OCI-LY7 (cell line): ENCODE measurements around the gene DOCK1. TPM values are rescaled to one million over a fixed set of nuclear protein-coding genes. Genes with fewer than 3 reads are reported as not detected.
"Not testable (repeated sequence)": the region's sequence is repeated elsewhere in the genome, so short reads cannot be mapped to it uniquely, and the experiment has no call there.

ENCODE experiments used
- BruUV-seq: library from RNA; stranded (reverse); fragments of 400-500 nt; replicated peaks from 2 replicates; lab custom pipeline; 2021; lab: Mats Ljungman, UMichigan
- CTCF ChIA-PET: fragments of 300-600 bp; sonication (Branson Sonifier 250); formaldehyde crosslinking; loops from one replicate; lab custom pipeline; 2022; ENCODE audit warnings: antibody characterized with exemption; ENCODE audit not compliant: unreplicated experiment; lab: Charles Lee
- POLR2A ChIA-PET: fragments of 300-600 bp; sonication (Branson Sonifier 250); formaldehyde crosslinking; loops from one replicate; lab custom pipeline; 2022; ENCODE audit warnings: antibody characterized with exemption; lab: Charles Lee
- DNase-seq: peaks from one replicate; pipeline ENCODE4 v3.0.0-alpha.2; 2015; ENCODE audit warnings: low spot score
- H2AFZ ChIP-seq: fragments of 200-600 bp; sonication (generic), shearing (Covaris generic); 2 replicates; pipeline ENCODE4 v1.6.1; 2014; ENCODE audit warnings: mild to moderate bottlenecking, antibody characterized with exemption, low read length, moderate library complexity
- H3K27ac ChIP-seq: fragments of 200-600 bp; sonication (generic); 2 replicates; pipeline ENCODE4 v1.5.1; 2014; ENCODE audit warnings: mixed run types, low read depth, mild to moderate bottlenecking, moderate library complexity, low read length, inconsistent platforms; ENCODE audit not compliant: poor library complexity, severe bottlenecking
- H3K36me3 ChIP-seq: fragments of 200-600 bp; sonication (generic); 2 replicates; pipeline ENCODE4 v1.6.1; 2014; ENCODE audit warnings: mild to moderate bottlenecking, antibody characterized with exemption, low read length, moderate library complexity, mixed read lengths; ENCODE audit not compliant: insufficient read depth
- H3K4me1 ChIP-seq: fragments of 200-600 bp; sonication (generic); 2 replicates; pipeline ENCODE4 v1.5.1; 2014; ENCODE audit warnings: mild to moderate bottlenecking, low read length; ENCODE audit not compliant: insufficient read depth, poor library complexity, severe bottlenecking
- H3K4me2 ChIP-seq: fragments of 200-600 bp; sonication (generic); 2 replicates; pipeline ENCODE4 v1.6.1; 2014; ENCODE audit warnings: mild to moderate bottlenecking, low read length
- H3K4me3 ChIP-seq: fragments of 200-600 bp; sonication (generic); 2 replicates; pipeline ENCODE4 v1.5.1; 2014; ENCODE audit warnings: mild to moderate bottlenecking, low read depth, low read length; ENCODE audit not compliant: poor library complexity, severe bottlenecking
- H3K79me2 ChIP-seq: fragments of 200-600 bp; sonication (generic); 2 replicates; pipeline ENCODE4 v1.6.1; 2016; ENCODE audit warnings: low read depth, mild to moderate bottlenecking, low read length, moderate library complexity, mixed read lengths; ENCODE audit not compliant: insufficient read depth
- H3K9me2 ChIP-seq: fragments of 200-600 bp; sonication (generic); 2 replicates; pipeline ENCODE4 v1.6.1; 2016; ENCODE audit warnings: mild to moderate bottlenecking, low read length, mixed read lengths; ENCODE audit not compliant: insufficient read depth
- H3K9me3 ChIP-seq: fragments of 200-600 bp; sonication (generic); 2 replicates; pipeline ENCODE4 v1.6.1; 2014; ENCODE audit warnings: mild to moderate bottlenecking, mixed run types, low read length, mixed read lengths
- H4K20me1 ChIP-seq: fragments of 200-600 bp; sonication (generic); 2 replicates; pipeline ENCODE4 v1.6.1; 2014; ENCODE audit warnings: mild to moderate bottlenecking, antibody characterized with exemption, low read length, moderate library complexity, mixed read lengths; ENCODE audit not compliant: insufficient read depth
- EZH2phosphoT487 ChIP-seq: fragments of 200-600 bp; sonication (generic); IDR thresholded peaks from 2 replicates; pipeline ENCODE4 v1.6.1; 2018; ENCODE audit warnings: low read depth, borderline replicate concordance, mild to moderate bottlenecking, mixed run types, antibody characterized with exemption, low read length, moderate library complexity, mixed read lengths
- intact Hi-C: fragments of 100-400 bp; cut with micrococcal nuclease; formaldehyde crosslinking; loops from one replicate; pipeline ENCODE4 v1.10.0; 2022; ENCODE audit not compliant: unreplicated experiment
- total RNA-seq, 2 experiments: library from RNA; depleted of rRNA in 1 of 2; stranded (reverse); fragments of >200 nt in 1 of 2; shearing (Covaris generic) in 1 of 2; gene quantifications; 2 replicates each; pipeline ENCODE4 v1.2.3, GENCODE V29; 2014 to 2022
- TF ChIP-seq, protein P1 (sequence below): fragments of 200-600 bp; sonication (generic); conservative IDR thresholded peaks from 2 replicates; pipeline ENCODE4 v1.5.1; 2014; ENCODE audit warnings: mild to moderate bottlenecking, antibody characterized with exemption, low read length, moderate library complexity, mixed read lengths

DOCK1 gene
- total RNA-seq, 2 experiments from 2014 or later: not detected

DNA sequence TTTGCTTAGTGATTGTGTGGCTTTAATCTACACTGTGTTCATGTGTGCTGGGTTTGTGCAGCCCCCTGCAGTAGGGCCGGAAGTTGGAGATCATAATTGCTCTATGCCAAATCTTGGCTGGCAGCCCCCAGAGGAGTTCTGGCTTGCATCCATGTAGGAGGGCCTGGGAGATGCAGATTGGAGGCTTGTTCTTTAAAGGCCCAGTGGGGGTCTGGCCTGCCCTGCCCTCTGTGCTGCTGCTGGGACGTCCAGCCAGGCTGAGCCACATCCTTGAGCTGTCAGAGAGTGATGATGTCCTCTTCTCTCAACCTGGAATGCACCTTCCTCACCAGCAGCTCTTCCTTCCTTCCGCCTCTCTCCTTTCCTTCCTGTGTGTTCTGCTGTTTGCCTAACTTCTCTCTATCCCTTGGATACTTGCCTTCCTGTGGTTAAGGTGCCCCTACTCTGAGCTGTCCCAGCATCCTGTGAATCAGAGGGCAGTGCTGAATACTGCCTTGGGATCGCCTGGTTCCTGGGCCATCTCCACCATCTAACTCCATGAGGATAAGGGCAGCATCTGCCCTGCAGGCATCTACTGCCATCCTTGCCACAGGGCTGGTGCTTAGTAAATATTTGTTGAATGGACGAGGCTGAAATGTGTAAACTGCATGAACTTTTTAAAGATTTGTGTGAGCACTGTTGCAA lies 30.2 kb downstream of the DOCK1 start:
- Histone ChIP-seq H3K4me3 (no peak overlapping the region), H3K4me1 (no peaks in the 10 kb centered on the region), H3K36me3 (no peaks in the 10 kb centered on the region), H3K27ac (no peak overlapping the region), H2AFZ (no peak overlapping the region), H4K20me1 (no peaks in the 10 kb centered on the region), H3K9me2 (no peaks in the 10 kb centered on the region), H3K4me2 (no peak overlapping the region), H3K9me3 (no peaks in the 10 kb centered on the region), H3K79me2 (no peaks in the 10 kb centered on the region)
- DNase-seq: no peak
- POLR2A ChIA-PET: no interaction called here
- BruUV-seq: no TSS peak
- intact Hi-C loops: no loop called here
- TF ChIP-seq, protein P1, sequence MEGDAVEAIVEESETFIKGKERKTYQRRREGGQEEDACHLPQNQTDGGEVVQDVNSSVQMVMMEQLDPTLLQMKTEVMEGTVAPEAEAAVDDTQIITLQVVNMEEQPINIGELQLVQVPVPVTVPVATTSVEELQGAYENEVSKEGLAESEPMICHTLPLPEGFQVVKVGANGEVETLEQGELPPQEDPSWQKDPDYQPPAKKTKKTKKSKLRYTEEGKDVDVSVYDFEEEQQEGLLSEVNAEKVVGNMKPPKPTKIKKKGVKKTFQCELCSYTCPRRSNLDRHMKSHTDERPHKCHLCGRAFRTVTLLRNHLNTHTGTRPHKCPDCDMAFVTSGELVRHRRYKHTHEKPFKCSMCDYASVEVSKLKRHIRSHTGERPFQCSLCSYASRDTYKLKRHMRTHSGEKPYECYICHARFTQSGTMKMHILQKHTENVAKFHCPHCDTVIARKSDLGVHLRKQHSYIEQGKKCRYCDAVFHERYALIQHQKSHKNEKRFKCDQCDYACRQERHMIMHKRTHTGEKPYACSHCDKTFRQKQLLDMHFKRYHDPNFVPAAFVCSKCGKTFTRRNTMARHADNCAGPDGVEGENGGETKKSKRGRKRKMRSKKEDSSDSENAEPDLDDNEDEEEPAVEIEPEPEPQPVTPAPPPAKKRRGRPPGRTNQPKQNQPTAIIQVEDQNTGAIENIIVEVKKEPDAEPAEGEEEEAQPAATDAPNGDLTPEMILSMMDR: no peak
- no peak for TF ChIP-seq EZH2phosphoT487
- CTCF ChIA-PET: no interaction called here

DNA sequence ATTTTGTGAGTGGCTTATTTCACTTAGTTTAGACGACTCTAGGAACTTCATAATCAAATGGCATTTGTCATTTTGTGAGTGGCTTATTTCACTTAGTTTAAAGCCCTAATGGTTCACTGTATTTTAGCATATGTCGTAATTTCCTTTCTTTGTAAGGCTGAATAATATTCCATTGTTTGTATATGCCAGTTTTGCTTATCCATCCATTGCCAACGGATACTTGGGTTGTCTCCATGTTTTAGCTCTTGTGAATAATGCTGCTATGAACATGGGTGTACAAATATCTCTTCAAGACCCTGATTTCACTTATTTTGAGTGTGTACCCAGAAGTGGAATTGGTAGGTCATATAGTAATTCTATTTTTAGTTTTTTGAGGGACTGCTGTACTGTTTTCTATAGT lies 31.8 kb downstream of the DOCK1 start:
- Histone ChIP-seq H3K27ac (no peak overlapping the region), H3K9me2 (no peaks in the 10 kb centered on the region), H4K20me1 (no peaks in the 10 kb centered on the region), H3K36me3 (no peaks in the 10 kb centered on the region), H3K4me3 (no peak overlapping the region), H3K9me3 (no peaks in the 10 kb centered on the region), H3K4me2 (no peak overlapping the region), H3K79me2 (no peaks in the 10 kb centered on the region), H2AFZ (no peak overlapping the region), H3K4me1 (no peaks in the 10 kb centered on the region)
- ChIA-PET CTCF (no interaction called here), POLR2A (no interaction called here)
- intact Hi-C loops: no loop called here
- DNase-seq: no peak
- BruUV-seq: no TSS peak
- TF ChIP-seq EZH2phosphoT487: no peak
- TF ChIP-seq, protein P1: no peak

DNA sequence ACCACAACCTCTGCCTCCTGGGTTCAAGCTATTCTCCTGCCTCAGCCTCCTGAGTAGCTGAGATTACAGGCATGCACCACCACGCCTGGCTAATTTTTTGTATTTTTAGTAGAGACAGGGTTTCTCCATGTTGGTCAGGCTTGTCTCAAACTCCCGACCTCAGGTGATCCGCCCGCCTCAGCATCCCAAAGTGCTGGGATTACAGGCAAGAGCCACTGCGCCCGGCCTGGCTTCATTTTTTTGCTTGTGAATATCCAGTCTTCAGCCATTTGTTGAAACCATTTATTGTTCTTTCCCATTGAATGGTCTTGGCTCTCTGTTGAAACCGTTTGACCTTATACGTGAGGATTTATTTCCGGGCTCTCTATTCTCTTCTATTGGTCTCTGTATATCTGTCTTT lies 32.9 kb downstream of the DOCK1 start:
- H3K9me3 ChIP-seq, H4K20me1 ChIP-seq, H3K79me2 ChIP-seq, CTCF ChIA-PET, H3K9me2 ChIP-seq, DNase-seq, H3K4me3 ChIP-seq, BruUV-seq, intact Hi-C loops, H3K4me1 ChIP-seq, POLR2A ChIA-PET, H3K36me3 ChIP-seq, H3K4me2 ChIP-seq, H2AFZ ChIP-seq, H3K27ac ChIP-seq: not testable (repeated sequence)
